ENCODE results near the gene PRR20G.

The PRR20G gene

GRCh38 chr3:127237835-127238234, 50.0 kb downstream of the PRR20G start:
- Histone ChIP-seq H3K36me3 (ENCODE audit: control insufficient read depth in 2 of 2, insufficient read depth in 1 of 2, low read length in 2 of 2) (no peaks in the 10 kb centered on the region), H3K9me3 (ENCODE audit: control insufficient read depth, insufficient read depth, low read depth, low read length) (no peaks in the 10 kb centered on the region), H3K27ac (ENCODE audit: extremely low read depth, low read depth, low read length) (no peak overlapping the region), H3K4me1 (ENCODE audit: control insufficient read depth, insufficient read depth, low read length) (no peaks in the 10 kb centered on the region), H3K4me3 (ENCODE audit: low read depth, low read length) (no peak overlapping the region)
- POLR2A ChIA-PET, result no interaction called here
- CTCF ChIA-PET, result no interaction called here
- no peak for TF ChIP-seq ZNF311 (tag by site-specific recombination; IDR thresholded peaks at IDR 0.05; ENCODE audit: borderline replicate concordance)
- TF ChIP-seq ZNF664 (tag by site-specific recombination; IDR thresholded peaks at IDR 0.05), result no peak
- TF ChIP-seq ZNF274 (IDR thresholded peaks at IDR 0.05; ENCODE audit: low read length), result no peak
- no peak for TF ChIP-seq ZNF274 (tag by site-specific recombination; IDR thresholded peaks at IDR 0.05; ENCODE audit: borderline replicate concordance)
- TF ChIP-seq ZBTB26 (tag by site-specific recombination; optimal IDR thresholded peaks at IDR 0.05), result no peak
- no peak for TF ChIP-seq KLF1 (tag by site-specific recombination; IDR thresholded peaks at IDR 0.05)
- TF ChIP-seq ZNF280D (tag by site-specific recombination; IDR thresholded peaks at IDR 0.05), result no peak
- no peak for TF ChIP-seq ZNF174 (tag by site-specific recombination; IDR thresholded peaks at IDR 0.05)
- no peak for TF ChIP-seq ZNF398 (tag by site-specific recombination; IDR thresholded peaks at IDR 0.05)
- TF ChIP-seq HOXA7 (CRISPR knock-in tag; IDR thresholded peaks at IDR 0.05; ENCODE audit: borderline replicate concordance), result no peak
- no peak for TF ChIP-seq WT1 (tag by site-specific recombination; IDR thresholded peaks at IDR 0.05)
- TF ChIP-seq ZNF114 (tag by site-specific recombination; IDR thresholded peaks at IDR 0.05), result no peak
- TF ChIP-seq ZNF335 (tag by site-specific recombination; conservative IDR thresholded peaks at IDR 0.05), result no peak
- no peak for TF ChIP-seq ZSCAN18 (tag by site-specific recombination; IDR thresholded peaks at IDR 0.05)
- no peak for TF ChIP-seq ZNF654 (tag by site-specific recombination; IDR thresholded peaks at IDR 0.05; ENCODE audit: low read depth)
- no peak for TF ChIP-seq ZNF626 (tag by site-specific recombination; IDR thresholded peaks at IDR 0.05)
- no peak for TF ChIP-seq ZNF157 (tag by site-specific recombination; IDR thresholded peaks at IDR 0.05)
- no peak for TF ChIP-seq ZNF366 (tag by site-specific recombination; conservative IDR thresholded peaks at IDR 0.05)
- no peak for TF ChIP-seq REST (tag by site-specific recombination; IDR thresholded peaks at IDR 0.05)
- no peak for TF ChIP-seq ZNF416 (tag by site-specific recombination; IDR thresholded peaks at IDR 0.05)
